HL-60 (cell line): Measurements from ENCODE around the gene KIF1B.

Experiments used
- DNase-seq, 2 experiments: peaks; one replicate each; pipeline ENCODE4 v3.0.0-alpha.2; 2010 to 2020; ENCODE audit warnings: low read depth in 1 of 2, low spot score in 1 of 2
- H3K27ac ChIP-seq: fragments of 250-450 bp; sonication (Bioruptor Pico); replicated peaks from 2 replicates; pipeline ENCODE4 v1.5.1; 2020; ENCODE audit warnings: mild to moderate bottlenecking, moderate library complexity
- H3K27me3 ChIP-seq: fragments of 250-450 bp; sonication (Bioruptor Pico); 2 replicates; pipeline ENCODE4 v1.5.1; 2021; ENCODE audit warnings: mild to moderate bottlenecking, moderate library complexity; ENCODE audit not compliant: insufficient read depth, poor library complexity, severe bottlenecking
- H3K4me3 ChIP-seq: replicated peaks from 2 replicates; pipeline ENCODE4 v1.5.1; 2011; ENCODE audit warnings: mild to moderate bottlenecking, control low read depth, low read length; ENCODE audit not compliant: insufficient read depth
- GABPA ChIP-seq: IDR thresholded peaks from 2 replicates; pipeline ENCODE4 v1.6.1; 2012; ENCODE audit warnings: low read depth
- POLR2AphosphoS5 ChIP-seq: IDR thresholded peaks from 2 replicates; pipeline ENCODE4 v1.6.1; 2012; ENCODE audit warnings: low read depth
- SPI1 ChIP-seq: IDR thresholded peaks from 2 replicates; pipeline ENCODE4 v1.6.1; 2012; ENCODE audit warnings: low read depth, mild to moderate bottlenecking, borderline replicate concordance
- TF ChIP-seq, protein P1 (sequence below): IDR thresholded peaks from 2 replicates; pipeline ENCODE4 v1.6.1; 2012; ENCODE audit warnings: low read depth; ENCODE audit not compliant: insufficient replicate concordance
- TF ChIP-seq, protein P2 (sequence below): IDR thresholded peaks from one replicate; pipeline ENCODE4 v1.5.1; 2011; ENCODE audit warnings: low read length, control low read depth, inconsistent platforms; ENCODE audit not compliant: insufficient read depth

Gene KIF1B

DNA sequence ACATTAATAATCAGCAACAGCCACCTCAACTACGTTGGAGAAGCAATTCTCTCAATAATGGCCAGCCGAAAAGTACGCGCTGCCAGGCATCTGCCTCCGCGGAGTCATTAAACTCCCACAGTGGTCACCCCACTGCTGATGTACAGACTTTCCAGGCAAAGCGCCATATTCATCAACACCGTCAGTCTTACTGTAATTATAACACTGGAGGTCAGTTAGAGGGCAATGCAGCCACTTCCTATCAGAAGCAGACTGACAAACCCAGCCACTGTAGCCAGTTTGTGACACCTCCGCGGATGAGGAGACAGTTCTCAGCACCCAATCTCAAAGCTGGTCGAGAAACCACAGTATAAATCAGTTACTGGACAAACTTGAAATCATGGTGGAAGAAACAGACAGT lies 93.9 kb downstream of the KIF1B start:
- DNase-seq, result no peak
- no peak overlapping the region for H3K27ac ChIP-seq
- TF ChIP-seq GABPA (no peak), POLR2AphosphoS5 (no peak), SPI1 (no peak)
- TF ChIP-seq, protein P1, sequence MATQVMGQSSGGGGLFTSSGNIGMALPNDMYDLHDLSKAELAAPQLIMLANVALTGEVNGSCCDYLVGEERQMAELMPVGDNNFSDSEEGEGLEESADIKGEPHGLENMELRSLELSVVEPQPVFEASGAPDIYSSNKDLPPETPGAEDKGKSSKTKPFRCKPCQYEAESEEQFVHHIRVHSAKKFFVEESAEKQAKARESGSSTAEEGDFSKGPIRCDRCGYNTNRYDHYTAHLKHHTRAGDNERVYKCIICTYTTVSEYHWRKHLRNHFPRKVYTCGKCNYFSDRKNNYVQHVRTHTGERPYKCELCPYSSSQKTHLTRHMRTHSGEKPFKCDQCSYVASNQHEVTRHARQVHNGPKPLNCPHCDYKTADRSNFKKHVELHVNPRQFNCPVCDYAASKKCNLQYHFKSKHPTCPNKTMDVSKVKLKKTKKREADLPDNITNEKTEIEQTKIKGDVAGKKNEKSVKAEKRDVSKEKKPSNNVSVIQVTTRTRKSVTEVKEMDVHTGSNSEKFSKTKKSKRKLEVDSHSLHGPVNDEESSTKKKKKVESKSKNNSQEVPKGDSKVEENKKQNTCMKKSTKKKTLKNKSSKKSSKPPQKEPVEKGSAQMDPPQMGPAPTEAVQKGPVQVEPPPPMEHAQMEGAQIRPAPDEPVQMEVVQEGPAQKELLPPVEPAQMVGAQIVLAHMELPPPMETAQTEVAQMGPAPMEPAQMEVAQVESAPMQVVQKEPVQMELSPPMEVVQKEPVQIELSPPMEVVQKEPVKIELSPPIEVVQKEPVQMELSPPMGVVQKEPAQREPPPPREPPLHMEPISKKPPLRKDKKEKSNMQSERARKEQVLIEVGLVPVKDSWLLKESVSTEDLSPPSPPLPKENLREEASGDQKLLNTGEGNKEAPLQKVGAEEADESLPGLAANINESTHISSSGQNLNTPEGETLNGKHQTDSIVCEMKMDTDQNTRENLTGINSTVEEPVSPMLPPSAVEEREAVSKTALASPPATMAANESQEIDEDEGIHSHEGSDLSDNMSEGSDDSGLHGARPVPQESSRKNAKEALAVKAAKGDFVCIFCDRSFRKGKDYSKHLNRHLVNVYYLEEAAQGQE, result no peak
- TF ChIP-seq, protein P2, sequence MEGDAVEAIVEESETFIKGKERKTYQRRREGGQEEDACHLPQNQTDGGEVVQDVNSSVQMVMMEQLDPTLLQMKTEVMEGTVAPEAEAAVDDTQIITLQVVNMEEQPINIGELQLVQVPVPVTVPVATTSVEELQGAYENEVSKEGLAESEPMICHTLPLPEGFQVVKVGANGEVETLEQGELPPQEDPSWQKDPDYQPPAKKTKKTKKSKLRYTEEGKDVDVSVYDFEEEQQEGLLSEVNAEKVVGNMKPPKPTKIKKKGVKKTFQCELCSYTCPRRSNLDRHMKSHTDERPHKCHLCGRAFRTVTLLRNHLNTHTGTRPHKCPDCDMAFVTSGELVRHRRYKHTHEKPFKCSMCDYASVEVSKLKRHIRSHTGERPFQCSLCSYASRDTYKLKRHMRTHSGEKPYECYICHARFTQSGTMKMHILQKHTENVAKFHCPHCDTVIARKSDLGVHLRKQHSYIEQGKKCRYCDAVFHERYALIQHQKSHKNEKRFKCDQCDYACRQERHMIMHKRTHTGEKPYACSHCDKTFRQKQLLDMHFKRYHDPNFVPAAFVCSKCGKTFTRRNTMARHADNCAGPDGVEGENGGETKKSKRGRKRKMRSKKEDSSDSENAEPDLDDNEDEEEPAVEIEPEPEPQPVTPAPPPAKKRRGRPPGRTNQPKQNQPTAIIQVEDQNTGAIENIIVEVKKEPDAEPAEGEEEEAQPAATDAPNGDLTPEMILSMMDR, result no peak
- no peak overlapping the region for H3K4me3 ChIP-seq
- no peaks in the 10 kb centered on the region for H3K27me3 ChIP-seq

DNA sequence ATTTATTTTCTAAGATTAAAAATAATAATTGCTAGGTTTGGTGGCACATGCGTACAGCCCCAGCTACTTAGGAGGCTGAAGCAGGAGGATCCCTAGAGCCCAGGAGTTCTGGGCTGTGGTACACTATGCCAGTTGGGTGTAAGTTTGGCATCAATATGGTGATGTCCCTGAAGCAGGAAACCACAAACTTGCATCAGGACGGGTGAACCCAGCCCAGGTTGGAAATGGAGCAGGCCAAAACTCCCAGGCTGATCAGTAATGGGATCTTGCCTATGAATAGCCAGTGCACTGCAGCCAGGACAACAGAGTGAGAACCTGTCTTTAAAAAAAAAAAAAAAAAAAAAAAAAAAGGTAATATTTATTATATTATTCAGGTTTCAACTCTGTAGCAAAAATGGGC lies 96.1 kb downstream of the KIF1B start:
- H3K27ac ChIP-seq, result no peak overlapping the region
- no peak for DNase-seq
- TF ChIP-seq SPI1 (no peak), POLR2AphosphoS5 (no peak), GABPA (no peak)
- TF ChIP-seq, protein P2, result no peak
- TF ChIP-seq, protein P1, result no peak
- no peaks in the 10 kb centered on the region for H3K27me3 ChIP-seq
- no peak overlapping the region for H3K4me3 ChIP-seq

DNA sequence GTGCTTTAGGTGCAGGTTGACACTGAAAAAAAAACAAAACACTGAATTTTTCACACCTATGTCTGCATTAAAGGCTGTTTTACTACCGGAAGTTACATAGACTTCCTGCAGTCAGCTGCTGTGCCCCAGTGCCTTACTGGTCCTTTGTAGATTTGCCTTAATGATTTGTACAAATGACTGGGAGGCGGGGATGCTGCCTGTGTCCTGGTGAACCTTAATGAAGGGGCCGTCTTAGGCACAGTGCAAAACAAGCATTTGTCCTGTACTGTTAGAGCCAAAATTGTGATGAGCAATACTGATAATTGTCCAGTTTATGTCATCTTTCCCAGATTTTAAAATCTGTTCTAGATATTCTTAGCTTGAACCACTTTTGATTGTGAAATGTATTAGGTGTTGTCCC lies 97.6 kb downstream of the KIF1B start:
- Histone ChIP-seq H3K4me3 (no peak overlapping the region), H3K27ac (no peak overlapping the region), H3K27me3 (no peaks in the 10 kb centered on the region)
- no peak for DNase-seq
- TF ChIP-seq, protein P1, result no peak
- TF ChIP-seq, protein P2, result no peak
- TF ChIP-seq GABPA, result no peak
- TF ChIP-seq SPI1, result no peak
- TF ChIP-seq POLR2AphosphoS5, result no peak
